ENCODE data around the gene TMPRSS4. TPM values are rescaled to one million over a fixed set of nuclear protein-coding genes. Genes with fewer than 3 reads are reported as not detected.

The TMPRSS4 gene
- total and polyA plus RNA-seq, 2 experiments from 2014 or later = 0.10 to 0.58 TPM

- TF ChIP-seq, protein P1, sequence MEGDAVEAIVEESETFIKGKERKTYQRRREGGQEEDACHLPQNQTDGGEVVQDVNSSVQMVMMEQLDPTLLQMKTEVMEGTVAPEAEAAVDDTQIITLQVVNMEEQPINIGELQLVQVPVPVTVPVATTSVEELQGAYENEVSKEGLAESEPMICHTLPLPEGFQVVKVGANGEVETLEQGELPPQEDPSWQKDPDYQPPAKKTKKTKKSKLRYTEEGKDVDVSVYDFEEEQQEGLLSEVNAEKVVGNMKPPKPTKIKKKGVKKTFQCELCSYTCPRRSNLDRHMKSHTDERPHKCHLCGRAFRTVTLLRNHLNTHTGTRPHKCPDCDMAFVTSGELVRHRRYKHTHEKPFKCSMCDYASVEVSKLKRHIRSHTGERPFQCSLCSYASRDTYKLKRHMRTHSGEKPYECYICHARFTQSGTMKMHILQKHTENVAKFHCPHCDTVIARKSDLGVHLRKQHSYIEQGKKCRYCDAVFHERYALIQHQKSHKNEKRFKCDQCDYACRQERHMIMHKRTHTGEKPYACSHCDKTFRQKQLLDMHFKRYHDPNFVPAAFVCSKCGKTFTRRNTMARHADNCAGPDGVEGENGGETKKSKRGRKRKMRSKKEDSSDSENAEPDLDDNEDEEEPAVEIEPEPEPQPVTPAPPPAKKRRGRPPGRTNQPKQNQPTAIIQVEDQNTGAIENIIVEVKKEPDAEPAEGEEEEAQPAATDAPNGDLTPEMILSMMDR (conservative IDR thresholded peaks at IDR 0.05; ENCODE audit: low read depth in 2 of 2) = no peak
- no peak for TF ChIP-seq EZH2 (IDR thresholded peaks at IDR 0.05; ENCODE audit: low read depth, unreplicated experiment)
- TF ChIP-seq CREB1 (CRISPR knock-in tag; IDR thresholded peaks at IDR 0.05; ENCODE audit: low read depth) = no peak
- no peak for TF ChIP-seq POLR2AphosphoS5 (IDR thresholded peaks at IDR 0.05; ENCODE audit: low read depth)
- TF ChIP-seq ZNF114 (CRISPR knock-in tag; IDR thresholded peaks at IDR 0.05) = no peak
- TF ChIP-seq STAT1 (IDR thresholded peaks at IDR 0.05; ENCODE audit: unreplicated experiment) = no peak
- TF ChIP-seq REST (IDR thresholded peaks at IDR 0.05; ENCODE audit: unreplicated experiment) = no peak
Observed at GRCh38 chr11:118133816-118134215, 56.9 kb downstream of the TMPRSS4 start (continued).

DNA sequence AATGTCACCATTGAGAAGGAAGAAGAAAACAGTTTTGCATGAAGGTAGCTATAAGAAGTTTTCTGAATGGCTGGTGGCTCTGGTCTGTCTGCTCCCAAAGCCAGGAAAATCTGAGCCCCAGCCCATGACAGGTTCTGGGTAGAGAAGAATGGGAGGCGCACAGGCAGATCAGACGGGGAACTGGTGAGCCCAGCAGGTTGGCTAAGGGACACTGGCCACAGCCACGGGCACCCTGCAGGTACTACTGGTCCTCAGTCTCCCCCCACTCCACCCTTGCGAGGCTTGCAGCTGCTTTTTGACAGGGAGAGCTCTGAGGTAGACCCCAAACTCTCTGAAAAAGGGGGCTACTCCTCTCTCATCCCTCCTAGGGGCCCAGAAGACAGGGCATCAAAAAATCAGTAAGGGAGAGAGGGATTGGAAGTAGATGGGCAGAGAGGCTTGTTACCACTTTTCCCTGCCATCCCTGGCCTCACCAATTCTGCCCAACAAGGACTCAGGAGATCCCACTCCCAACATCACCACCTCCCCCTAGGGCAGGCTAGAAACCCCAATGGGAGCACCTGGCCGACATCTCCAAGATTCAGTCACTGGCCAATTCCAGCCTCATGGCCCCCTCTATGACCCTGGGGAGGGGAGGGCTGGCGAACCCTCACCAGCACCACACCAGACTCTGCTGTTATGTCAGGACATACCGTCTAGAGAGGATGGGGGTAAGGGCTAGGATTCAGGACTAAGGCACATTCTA lies 58.3 kb downstream of the TMPRSS4 start:
- H3K79me2 ChIP-seq (replicated peaks; ENCODE audit: insufficient read depth) = no peaks in the 10 kb centered on the region
- H3K4me1 Mint-ChIP-seq = peaks cover 6% of the 10 kb centered on the region
- no peaks in the 10 kb centered on the region for H3K27me3 ChIP-seq (ENCODE audit: insufficient read depth)
- no peak overlapping the region for H3K27ac Mint-ChIP-seq
- no peaks in the 10 kb centered on the region for H3F3A ChIP-seq (replicated peaks; ENCODE audit: low read depth)
- H3K9me3 Mint-ChIP-seq = no peaks in the 10 kb centered on the region
- no peaks in the 10 kb centered on the region for H3K36me3 ChIP-seq (ENCODE audit: insufficient read depth)
- no peaks in the 10 kb centered on the region; the same call in 2 of the 3 replicates for H3K36me3 Mint-ChIP-seq (ENCODE audit: low read depth)
- H2AFZ ChIP-seq = no peak overlapping the region
- H3K27me3 Mint-ChIP-seq (ENCODE audit: insufficient read depth, low read depth, poor library complexity) = peaks cover 8% of the 10 kb centered on the region
- no peaks in the 10 kb centered on the region for H3K9me2 ChIP-seq (ENCODE audit: insufficient read depth)
- ATAC-seq (no peak), DNase-seq (ENCODE audit: low spot score) (no peak)
- no peak overlapping the region for H3K4me2 ChIP-seq
- H3K4me1 ChIP-seq (ENCODE audit: insufficient read depth) = no peaks in the 10 kb centered on the region
- H3K4me3 ChIP-seq = no peak overlapping the region
- no peaks in the 10 kb centered on the region for H4K20me1 ChIP-seq (replicated peaks; ENCODE audit: insufficient read depth)
- H3K4me3 Mint-ChIP-seq = no peak overlapping the region
- no peak overlapping the region for H3K27ac ChIP-seq (ENCODE audit: low read depth)
- TF ChIP-seq EZH2phosphoT487 (IDR thresholded peaks at IDR 0.05; ENCODE audit: unreplicated experiment) (no peak), STAT1 (IDR thresholded peaks at IDR 0.05; ENCODE audit: unreplicated experiment) (no peak), ETS1 (IDR thresholded peaks at IDR 0.05) (no peak), REST (IDR thresholded peaks at IDR 0.05; ENCODE audit: unreplicated experiment) (no peak)
